HG03045 (cell line): Measurements from ENCODE around the gene DDX49.
A peak's percentile ranks its signal among the peaks of the same experiment; 100 is the strongest.

ENCODE experiments used
- ATAC-seq: cut with Tn5 transposase; IDR thresholded peaks from one replicate; pipeline ENCODE4 v1.9.1; 2021; ENCODE audit warnings: mild to moderate bottlenecking, moderate library complexity; ENCODE audit not compliant: unreplicated experiment

DDX49 gene

GRCh38 chr19:18919086-18919899, at the start of gene DDX49, which contains the start of gene COPE:
Gene DDX49 (plus strand): TSS chr19:18919715. CDS start chr19:18919742, 27 bp downstream.
Gene COPE (minus strand): TSS chr19:18919387. CDS start chr19:18919348, 39 bp downstream.
- peak; percentile 91 for ATAC-seq

- no peak for ATAC-seq
Observed at GRCh38 chr19:18869781-18870530, 49.6 kb upstream of the DDX49 start.

- ATAC-seq, result no peak
Observed at GRCh38 chr19:18870531-18871172, 48.9 kb upstream of the DDX49 start.

- ATAC-seq, result no peak
Observed at GRCh38 chr19:18871543-18871942, 48.0 kb upstream of the DDX49 start.

DNA sequence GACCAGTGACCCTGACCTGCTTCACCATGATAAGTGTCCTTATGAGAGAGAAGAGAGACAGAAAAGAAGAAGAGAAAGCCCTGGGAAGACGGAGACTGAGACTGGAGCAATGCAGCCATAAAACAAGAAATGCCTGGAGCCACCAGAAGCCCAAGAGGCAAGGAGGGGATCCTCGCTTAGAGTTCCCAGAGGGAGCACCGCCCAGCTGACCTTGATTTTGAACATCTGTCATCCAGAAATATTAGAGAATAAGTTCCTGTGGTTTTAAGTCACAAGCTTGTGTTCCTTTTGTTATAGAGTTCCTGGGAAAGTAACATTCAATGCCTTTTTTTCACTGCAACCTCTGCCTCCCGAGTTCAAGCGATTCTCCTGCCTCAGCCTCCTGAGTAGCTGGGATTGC, 43.8 kb upstream of the DDX49 start:
- no peak for ATAC-seq

DNA sequence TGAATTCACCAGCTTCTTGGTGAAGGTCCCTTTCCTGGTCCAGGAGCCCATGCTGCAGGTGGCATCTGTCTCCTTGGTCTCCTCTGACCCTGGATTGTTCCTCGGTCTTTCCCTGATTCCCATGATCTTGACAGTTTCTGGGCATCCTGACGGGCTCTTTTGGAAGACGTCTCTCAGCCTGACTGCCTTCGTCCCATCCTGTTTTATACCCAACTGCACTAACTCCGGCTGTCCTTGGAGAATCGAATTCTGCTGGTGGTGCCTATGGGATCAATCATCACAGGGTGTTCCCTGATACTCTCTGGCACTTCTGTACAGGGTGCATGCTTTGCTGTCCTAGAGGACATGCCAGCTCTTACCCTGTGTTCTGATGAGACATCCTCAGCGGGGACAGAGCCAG, 42.6 kb upstream of the DDX49 start:
- ATAC-seq, result no peak

DNA sequence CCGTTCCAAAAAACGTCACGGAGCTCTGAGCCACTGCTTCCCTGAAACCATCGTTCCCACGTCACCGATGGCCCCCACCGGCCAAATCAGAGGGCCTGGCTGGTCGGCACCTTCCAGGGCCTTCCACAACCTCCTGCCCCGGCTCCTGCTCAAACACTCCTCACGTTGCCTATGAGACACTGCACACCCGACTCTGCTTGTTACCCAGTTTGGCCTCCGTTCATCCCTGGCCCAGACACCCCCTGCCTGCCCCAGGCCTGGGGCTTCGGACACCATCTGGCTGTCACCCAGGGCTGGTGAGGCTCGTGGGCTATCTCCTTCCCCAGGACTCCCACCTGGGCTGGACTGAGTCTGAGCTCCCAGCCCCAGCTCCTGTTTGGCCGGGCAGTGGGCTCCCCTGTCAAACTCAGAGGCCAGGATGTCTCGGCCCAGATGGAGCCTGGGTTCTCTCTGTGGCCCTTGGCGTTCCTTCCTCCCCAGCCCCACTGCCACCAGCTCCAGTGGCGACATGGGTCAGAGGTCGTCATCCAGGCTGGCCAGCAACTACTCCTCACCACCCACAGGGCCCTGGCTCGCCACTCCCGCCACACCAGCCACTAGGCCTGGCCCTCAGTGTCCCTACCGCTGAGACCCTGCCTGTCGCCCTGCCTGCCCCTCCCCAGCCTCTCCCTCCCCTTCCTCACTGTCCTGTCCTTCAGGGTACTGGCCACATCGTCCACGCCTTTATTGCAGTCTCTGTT, 41.3 kb upstream of the DDX49 start:
- ATAC-seq, result no peak

GRCh38 chr19:18878858-18879578, 40.5 kb upstream of the DDX49 start:
- no peak for ATAC-seq

GRCh38 chr19:18879579-18880373, 39.7 kb upstream of the DDX49 start:
- ATAC-seq, result no peak

- ATAC-seq, result no peak
Observed at GRCh38 chr19:18881491-18881890, 38.0 kb upstream of the DDX49 start.

- no peak for ATAC-seq
Observed at GRCh38 chr19:18883526-18884304, 35.8 kb upstream of the DDX49 start.

DNA sequence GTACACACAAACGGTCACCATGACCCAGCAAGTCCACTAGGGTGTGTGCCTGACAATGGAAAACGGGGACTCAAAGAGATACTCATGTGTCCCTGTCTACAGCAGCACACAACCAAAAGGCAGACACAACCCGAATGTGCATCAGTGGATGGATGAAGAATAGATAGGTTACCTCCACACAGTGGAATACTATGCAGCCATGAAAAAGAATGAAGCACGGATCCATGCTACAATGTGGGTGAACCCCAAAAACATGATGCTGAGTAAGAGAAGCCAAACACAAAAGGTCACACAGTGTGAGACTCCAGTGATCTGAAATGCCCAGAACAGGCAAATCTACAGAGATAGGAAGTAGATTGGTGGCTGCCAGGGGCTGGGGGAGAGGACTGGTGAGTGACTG, 32.5 kb upstream of the DDX49 start:
- ATAC-seq, result no peak

DNA sequence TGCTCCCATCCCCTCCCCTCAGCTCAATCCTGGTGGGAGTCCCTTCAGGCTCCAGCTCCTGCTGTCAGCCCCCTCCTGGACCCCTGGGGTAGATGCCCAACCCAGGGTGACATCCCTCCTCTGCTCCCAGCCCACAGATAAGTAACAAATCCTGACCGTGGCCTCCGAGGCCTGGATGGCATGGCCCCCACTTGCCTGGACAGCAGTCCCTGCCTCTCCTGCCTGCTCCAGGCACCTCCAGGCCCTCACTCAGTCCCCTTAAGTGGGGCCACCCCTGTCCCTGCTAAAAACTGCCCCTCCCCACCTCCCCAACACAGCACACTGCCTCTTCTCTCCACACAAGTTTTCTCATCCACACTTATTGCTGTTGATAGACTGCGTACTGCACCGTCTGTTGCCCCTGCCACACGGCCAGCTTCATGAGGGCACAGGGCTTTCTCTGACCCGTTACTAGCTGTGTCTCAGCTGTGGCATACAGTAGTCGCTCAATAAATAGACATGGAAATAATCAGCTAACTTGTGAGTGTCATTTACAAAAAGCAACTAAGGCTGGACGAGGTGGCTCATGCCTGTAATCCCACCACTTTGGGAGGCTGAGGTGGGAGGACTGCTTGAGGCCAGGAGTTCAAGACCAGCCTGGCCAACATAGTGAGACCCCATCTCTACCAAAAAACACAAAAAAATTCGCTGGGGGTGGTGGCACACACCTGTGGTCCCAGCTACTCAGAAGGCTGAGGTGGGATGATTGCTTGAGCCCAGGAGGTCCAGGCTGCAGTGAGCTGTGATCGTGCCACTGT, 29.4 kb upstream of the DDX49 start:
- no peak for ATAC-seq

GRCh38 chr19:18893587-18894253, 25.8 kb upstream of the DDX49 start:
- no peak for ATAC-seq

- ATAC-seq, result no peak
Observed at GRCh38 chr19:18894254-18895037, 25.1 kb upstream of the DDX49 start.

DNA sequence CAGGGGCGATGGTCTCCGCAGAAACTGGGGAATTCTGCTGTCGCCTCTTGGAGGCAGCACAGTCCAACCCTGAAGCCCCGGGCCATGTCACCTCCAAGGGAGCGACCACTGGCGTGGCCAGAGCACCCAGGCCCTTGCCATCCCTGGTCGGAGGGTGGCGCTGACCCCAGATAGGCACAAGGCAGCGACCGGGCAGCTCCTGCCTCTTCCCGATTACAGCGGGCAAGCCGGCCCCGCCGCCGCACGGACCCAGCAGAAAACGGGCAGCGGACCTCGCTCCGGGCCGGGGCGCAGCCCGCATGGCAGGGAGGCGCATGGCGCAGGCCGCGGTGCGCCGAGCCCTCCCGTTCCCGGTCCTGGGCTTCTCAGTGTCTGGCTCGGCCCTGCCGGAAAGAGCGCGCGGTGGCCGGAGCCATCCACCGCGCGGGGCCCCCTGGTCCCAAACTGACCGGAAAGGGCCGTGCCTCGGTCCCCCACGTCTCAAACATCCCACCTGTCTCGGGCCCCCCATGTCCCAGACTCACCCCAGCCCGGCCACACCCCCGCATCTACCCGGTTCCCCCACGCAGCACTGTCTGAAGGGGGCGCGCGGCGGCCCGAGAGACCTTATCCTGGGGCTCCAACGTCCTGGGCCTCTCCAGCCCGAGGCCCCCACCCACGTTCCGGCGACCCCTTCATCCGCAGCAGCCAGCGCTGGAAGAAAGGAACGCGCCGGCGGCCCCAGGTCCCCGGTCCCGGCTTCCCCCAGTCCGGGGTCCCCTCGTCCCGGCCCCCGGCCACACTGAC, 24.3 kb upstream of the DDX49 start:
- ATAC-seq, result no peak
